ENCODE data around the gene SGK1.

SGK1 gene

GRCh38 chr6:134178161-134179044, 139.5 kb downstream of the SGK1 start:
- Histone ChIP-seq H4K12ac (ENCODE audit: low read depth, low read length) (no peak overlapping the region), H2BK12ac (ENCODE audit: low read length) (no peak overlapping the region), H3K9ac (ENCODE audit: low read length) (no peak overlapping the region), H3K23ac (ENCODE audit: low read length) (no peak overlapping the region), H3K36me3 (ENCODE audit: control insufficient read depth in 1 of 2, insufficient read depth in 2 of 2, low read length in 2 of 2) (no peaks in the 10 kb centered on the region), H4K8ac (ENCODE audit: low read depth, low read length) (peak overlapping the region; percentile 54), H2BK120ac (ENCODE audit: insufficient read depth, low read length, poor library complexity) (no peak overlapping the region), H3K4me2 (ENCODE audit: low read length) (peak overlapping the region; percentile 59), H3K79me2 (ENCODE audit: control insufficient read depth, insufficient read depth, low read length, poor library complexity) (peaks cover 10% of the 10 kb centered on the region), H3K14ac (ENCODE audit: low read length) (no peak overlapping the region), H2AFZ (ENCODE audit: insufficient read depth, low read length, poor library complexity) (no peak overlapping the region), H2BK5ac (ENCODE audit: low read depth, low read length, poor library complexity) (no peak overlapping the region), H3K79me1 (ENCODE audit: low read length) (peaks cover 18% of the 10 kb centered on the region), H3K27me3 (ENCODE audit: insufficient read depth, low read length) (no peaks in the 10 kb centered on the region), H3K4ac (ENCODE audit: low read depth, low read length) (no peak overlapping the region), H3K18ac (ENCODE audit: low read length) (no peak overlapping the region), H3K4me1 (ENCODE audit: control insufficient read depth in 1 of 2, insufficient read depth in 2 of 2, low read length in 2 of 2) (peaks cover 8% of the 10 kb centered on the region in 2 experiments), H4K91ac (ENCODE audit: low read depth, low read length) (peak overlapping the region; percentile 31), H3K9me3 (ENCODE audit: insufficient read depth, low read depth, low read length) (no peaks in the 10 kb centered on the region), H3K4me3 (ENCODE audit: low read depth, low read length) (peak overlapping the region; percentile 37), H2AK5ac (ENCODE audit: low read length) (no peak overlapping the region), H3K27ac (ENCODE audit: low read depth, low read length) (peak overlapping the region; percentile 43)
- WGBS (ENCODE audit: extremely low coverage, insufficient coverage, insufficient read length), result no CpG with 5 or more reads among the region's 30 CpGs
- DNase-seq, result peak; percentile 93 to 97

DNA sequence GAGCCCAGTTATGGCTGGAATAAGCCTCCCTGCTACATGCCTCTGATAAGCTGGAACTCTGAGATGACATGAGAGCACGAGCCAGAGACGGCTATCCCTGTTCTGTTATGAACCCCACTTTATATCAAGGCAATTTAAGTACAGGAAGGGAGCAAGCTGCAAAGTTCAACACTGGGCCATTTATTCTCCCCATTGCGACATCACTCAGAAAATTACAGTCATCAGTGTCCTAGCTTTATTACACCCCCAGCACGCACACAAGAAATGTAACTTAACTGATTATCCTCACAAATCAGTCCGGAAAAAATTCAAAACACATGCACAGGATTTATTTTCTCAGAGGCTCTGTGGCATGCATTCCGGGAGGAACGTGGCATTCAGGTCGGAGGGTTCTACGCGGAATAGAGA, 140.2 kb downstream of the SGK1 start:
- Histone ChIP-seq H3K9me3 (ENCODE audit: insufficient read depth, low read depth, low read length) (no peaks in the 10 kb centered on the region), H2BK120ac (ENCODE audit: insufficient read depth, low read length, poor library complexity) (no peak overlapping the region), H3K79me1 (ENCODE audit: low read length) (peaks cover 18% of the 10 kb centered on the region), H3K9ac (ENCODE audit: low read length) (no peak overlapping the region), H2AK5ac (ENCODE audit: low read length) (no peak overlapping the region), H2BK5ac (ENCODE audit: low read depth, low read length, poor library complexity) (no peak overlapping the region), H3K36me3 (ENCODE audit: control insufficient read depth in 1 of 2, insufficient read depth in 2 of 2, low read length in 2 of 2) (peaks cover 0 to 3% of the 10 kb centered on the region in 2 experiments), H2BK12ac (ENCODE audit: low read length) (no peak overlapping the region), H3K4ac (ENCODE audit: low read depth, low read length) (no peak overlapping the region), H4K8ac (ENCODE audit: low read depth, low read length) (no peak overlapping the region), H4K91ac (ENCODE audit: low read depth, low read length) (peak overlapping the region; percentile 31), H3K27ac (ENCODE audit: low read depth, low read length) (peak overlapping the region; percentile 43), H4K12ac (ENCODE audit: low read depth, low read length) (no peak overlapping the region), H3K27me3 (ENCODE audit: insufficient read depth, low read length) (no peaks in the 10 kb centered on the region), H3K79me2 (ENCODE audit: control insufficient read depth, insufficient read depth, low read length, poor library complexity) (peaks cover 10% of the 10 kb centered on the region), H3K23ac (ENCODE audit: low read length) (no peak overlapping the region), H3K14ac (ENCODE audit: low read length) (no peak overlapping the region), H3K4me3 (ENCODE audit: low read depth, low read length) (no peak overlapping the region), H3K4me2 (ENCODE audit: low read length) (peak overlapping the region; percentile 59), H3K18ac (ENCODE audit: low read length) (no peak overlapping the region), H3K4me1 (ENCODE audit: control insufficient read depth in 1 of 2, insufficient read depth in 2 of 2, low read length in 2 of 2) (peaks cover 8% of the 10 kb centered on the region in 2 experiments), H2AFZ (ENCODE audit: insufficient read depth, low read length, poor library complexity) (no peak overlapping the region)
- WGBS (ENCODE audit: extremely low coverage, insufficient coverage, insufficient read length), result no CpG with 5 or more reads among the region's 10 CpGs
- peak in 1 of 2 donors; percentile 54 for DNase-seq

GRCh38 chr6:134177236-134177635, 140.7 kb downstream of the SGK1 start:
- Histone ChIP-seq H3K4me2 (ENCODE audit: low read length) (no peak overlapping the region), H3K79me1 (ENCODE audit: low read length) (peaks cover 18% of the 10 kb centered on the region), H3K36me3 (ENCODE audit: control insufficient read depth in 1 of 2, insufficient read depth in 2 of 2, low read length in 2 of 2) (peaks cover 0 to 7% of the 10 kb centered on the region in 2 experiments), H2BK120ac (ENCODE audit: insufficient read depth, low read length, poor library complexity) (no peak overlapping the region), H3K9ac (ENCODE audit: low read length) (no peak overlapping the region), H3K4ac (ENCODE audit: low read depth, low read length) (no peak overlapping the region), H2BK12ac (ENCODE audit: low read length) (no peak overlapping the region), H3K4me1 (ENCODE audit: control insufficient read depth in 1 of 2, insufficient read depth in 2 of 2, low read length in 2 of 2) (peaks cover 8% of the 10 kb centered on the region in 2 experiments), H3K14ac (ENCODE audit: low read length) (no peak overlapping the region), H2AK5ac (ENCODE audit: low read length) (no peak overlapping the region), H2AFZ (ENCODE audit: insufficient read depth, low read length, poor library complexity) (no peak overlapping the region), H4K8ac (ENCODE audit: low read depth, low read length) (no peak overlapping the region), H3K27me3 (ENCODE audit: insufficient read depth, low read length) (no peaks in the 10 kb centered on the region), H4K12ac (ENCODE audit: low read depth, low read length) (no peak overlapping the region), H2BK5ac (ENCODE audit: low read depth, low read length, poor library complexity) (no peak overlapping the region), H3K79me2 (ENCODE audit: control insufficient read depth, insufficient read depth, low read length, poor library complexity) (peaks cover 10% of the 10 kb centered on the region), H3K23ac (ENCODE audit: low read length) (no peak overlapping the region), H3K4me3 (ENCODE audit: low read depth, low read length) (no peak overlapping the region), H3K9me3 (ENCODE audit: insufficient read depth, low read depth, low read length) (no peaks in the 10 kb centered on the region), H3K18ac (ENCODE audit: low read length) (no peak overlapping the region), H3K27ac (ENCODE audit: low read depth, low read length) (no peak overlapping the region), H4K91ac (ENCODE audit: low read depth, low read length) (no peak overlapping the region)
- WGBS (ENCODE audit: extremely low coverage, insufficient coverage, insufficient read length), result no CpG with 5 or more reads among the region's 1 CpG
- DNase-seq, result no peak

DNA sequence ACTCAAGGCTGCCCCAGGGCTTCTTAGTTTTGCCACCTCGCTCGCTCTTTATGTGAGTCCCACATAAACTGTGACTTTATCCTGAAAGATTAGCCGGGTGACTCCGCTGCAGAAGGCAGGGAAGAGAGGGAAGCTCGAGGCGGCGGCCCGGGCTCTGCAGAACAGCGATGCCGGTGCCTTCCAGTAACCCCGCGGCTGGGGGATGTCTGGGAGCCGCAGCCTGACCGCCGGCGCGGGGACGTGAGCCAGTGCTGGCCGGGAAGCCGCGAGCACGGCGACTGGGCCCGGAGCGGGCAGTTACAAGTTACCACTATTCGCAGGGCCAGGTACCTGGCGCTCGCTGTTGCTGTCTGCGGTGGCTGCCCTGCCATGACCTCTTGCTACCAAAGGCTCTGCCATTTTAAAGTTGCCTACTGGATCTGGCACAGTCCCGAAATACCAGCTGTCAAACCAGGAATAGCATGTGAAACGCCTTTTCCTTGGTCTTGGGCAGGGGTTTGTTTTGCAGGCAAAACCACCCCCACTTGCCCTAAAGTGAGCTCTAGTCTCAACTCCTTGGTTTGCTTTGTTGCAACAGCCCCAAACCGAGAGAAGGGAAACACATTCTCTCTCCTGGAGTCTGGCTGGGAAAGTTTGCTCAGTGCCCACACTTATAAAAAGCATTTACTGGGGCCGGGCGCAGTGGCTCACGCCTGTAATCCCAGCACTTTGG, 141.5 kb downstream of the SGK1 start:
- Histone ChIP-seq H4K91ac (ENCODE audit: low read depth, low read length) (peak overlapping the region; percentile 33), H3K4me2 (ENCODE audit: low read length) (peak overlapping the region; percentile 98), H2BK12ac (ENCODE audit: low read length) (peak overlapping the region; percentile 80), H3K36me3 (ENCODE audit: control insufficient read depth in 1 of 2, insufficient read depth in 2 of 2, low read length in 2 of 2) (peaks cover 4 to 12% of the 10 kb centered on the region in 2 experiments), H2BK120ac (ENCODE audit: insufficient read depth, low read length, poor library complexity) (peak overlapping the region; percentile 61), H3K4me3 (ENCODE audit: low read depth, low read length) (peak overlapping the region; percentile 28), H2AFZ (ENCODE audit: insufficient read depth, low read length, poor library complexity) (peak overlapping the region; percentile 54), H3K18ac (ENCODE audit: low read length) (peak overlapping the region; percentile 10), H3K4me1 (ENCODE audit: control insufficient read depth in 1 of 2, insufficient read depth in 2 of 2, low read length in 2 of 2) (peaks cover 8% of the 10 kb centered on the region in 2 experiments), H3K9me3 (ENCODE audit: insufficient read depth, low read depth, low read length) (no peaks in the 10 kb centered on the region), H3K23ac (ENCODE audit: low read length) (no peak overlapping the region), H3K79me1 (ENCODE audit: low read length) (peaks cover 18% of the 10 kb centered on the region), H2AK5ac (ENCODE audit: low read length) (peak overlapping the region; percentile 36), H3K79me2 (ENCODE audit: control insufficient read depth, insufficient read depth, low read length, poor library complexity) (peaks cover 10% of the 10 kb centered on the region), H2BK5ac (ENCODE audit: low read depth, low read length, poor library complexity) (peak overlapping the region; percentile 42), H3K4ac (ENCODE audit: low read depth, low read length) (peak overlapping the region; percentile 58), H3K9ac (ENCODE audit: low read length) (no peak overlapping the region), H4K12ac (ENCODE audit: low read depth, low read length) (peak overlapping the region; percentile 77), H3K27ac (ENCODE audit: low read depth, low read length) (peak overlapping the region; percentile 98), H4K8ac (ENCODE audit: low read depth, low read length) (peak overlapping the region; percentile 37), H3K27me3 (ENCODE audit: insufficient read depth, low read length) (no peaks in the 10 kb centered on the region), H3K14ac (ENCODE audit: low read length) (peak overlapping the region; percentile 8)
- no CpG with 5 or more reads among the region's 35 CpGs for WGBS (ENCODE audit: extremely low coverage, insufficient coverage, insufficient read length)
- no peak for DNase-seq
